Bone marrow (tissue), 2 donors: Measurements from ENCODE around the gene MANBA.
"Not testable (repeated sequence)": the region's sequence is repeated elsewhere in the genome, so short reads cannot be mapped to it uniquely, and the experiment has no call there.

Experiments
- DNase-seq, 2 donors: peaks; one replicate each; lab custom pipeline; 2025; lab: John Stamatoyannopoulos, UW

Gene MANBA

DNA sequence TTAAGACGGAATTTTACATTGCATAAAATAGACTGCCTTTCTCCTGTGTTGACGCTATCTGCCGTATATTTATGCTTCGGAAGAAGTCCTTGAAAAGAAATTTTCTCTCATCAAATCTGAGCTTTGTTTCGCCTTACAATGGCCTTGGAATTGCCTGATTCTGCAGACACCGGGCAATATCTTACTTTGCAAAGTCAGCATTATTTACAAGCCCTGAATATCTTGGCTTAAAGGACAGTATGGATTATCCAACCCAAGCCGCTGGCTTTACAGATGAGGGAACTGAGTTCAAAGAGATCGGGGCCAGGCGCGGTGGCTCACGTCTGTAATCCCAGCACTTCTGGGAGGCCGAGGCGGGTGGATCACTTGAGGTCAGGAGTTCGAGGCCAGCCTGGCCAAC lies 1.1 kb upstream of the MANBA start:
- no peak for DNase-seq

GRCh38 chr4:102761296-102761701 lies 531 bp upstream of the MANBA start:
- DNase-seq: peak in 1 of 2 donors; percentile 34

GRCh38 chr4:102759831-102760644 lies 730 bp downstream of the MANBA start:
- DNase-seq: peak; percentile 53 to 97

DNA sequence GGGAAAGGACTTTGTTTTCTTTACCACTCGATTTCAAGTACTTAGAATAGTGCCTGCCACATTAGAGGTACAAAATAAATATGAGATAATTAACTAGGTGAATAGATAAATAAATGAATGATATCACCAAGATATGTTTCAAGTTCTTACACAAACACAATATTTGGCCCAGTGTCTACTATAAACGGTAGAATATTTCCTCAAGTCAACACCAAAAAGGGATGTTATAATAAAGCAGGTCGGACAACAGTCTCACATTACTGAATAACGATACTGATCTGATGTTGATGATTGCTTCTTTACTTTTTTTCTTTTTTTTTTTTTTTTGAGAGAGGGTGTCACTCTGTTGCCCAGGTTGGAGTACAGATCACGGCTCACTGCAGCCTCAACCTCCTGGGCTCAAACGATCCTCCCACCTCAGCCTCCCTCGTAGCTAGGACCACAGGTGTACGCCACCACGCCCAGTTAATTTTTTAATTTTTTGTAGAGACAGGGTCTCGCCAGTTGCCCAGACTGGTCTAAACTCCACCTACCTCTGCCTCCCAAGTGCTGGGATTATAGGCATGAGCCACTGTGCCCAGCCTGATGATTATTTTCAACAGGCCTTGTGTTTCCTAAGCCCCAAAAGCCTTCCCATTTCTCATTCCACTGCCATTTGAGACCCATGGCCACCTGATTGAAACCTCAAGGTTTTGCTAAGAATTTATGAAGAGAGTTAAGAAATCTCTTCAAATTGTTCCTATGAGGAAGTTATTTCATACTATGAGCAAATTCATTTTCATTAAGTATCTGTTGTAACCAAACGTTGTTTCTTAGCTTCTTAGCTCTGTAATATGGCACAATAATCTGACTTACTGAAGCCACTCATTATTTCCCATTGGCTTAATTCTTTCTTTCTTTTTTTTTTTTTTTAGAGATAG lies 2.3 kb downstream of the MANBA start:
- no peak for DNase-seq

DNA sequence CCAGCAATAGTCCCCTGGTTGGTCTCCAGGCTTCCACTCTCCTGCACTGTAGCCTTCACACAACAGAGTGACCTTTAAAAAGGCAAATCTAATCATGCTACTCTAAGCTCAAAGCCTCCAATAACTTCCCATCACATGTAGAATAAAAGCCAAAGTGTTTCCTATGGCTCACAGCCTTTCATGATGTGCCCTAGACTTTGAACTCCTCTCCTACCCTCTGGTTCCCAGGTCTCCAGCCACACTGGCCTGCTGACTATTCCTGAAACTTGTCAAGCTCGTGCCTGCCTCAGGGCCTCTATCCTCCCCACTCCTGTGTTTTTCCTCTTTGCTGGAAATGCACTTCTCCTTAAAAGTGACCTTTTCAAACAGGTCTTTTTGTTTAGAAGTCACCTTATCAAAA lies 3.1 kb downstream of the MANBA start:
- no peak for DNase-seq

GRCh38 chr4:102754044-102754443 lies 6.7 kb downstream of the MANBA start:
- DNase-seq: no peak

DNA sequence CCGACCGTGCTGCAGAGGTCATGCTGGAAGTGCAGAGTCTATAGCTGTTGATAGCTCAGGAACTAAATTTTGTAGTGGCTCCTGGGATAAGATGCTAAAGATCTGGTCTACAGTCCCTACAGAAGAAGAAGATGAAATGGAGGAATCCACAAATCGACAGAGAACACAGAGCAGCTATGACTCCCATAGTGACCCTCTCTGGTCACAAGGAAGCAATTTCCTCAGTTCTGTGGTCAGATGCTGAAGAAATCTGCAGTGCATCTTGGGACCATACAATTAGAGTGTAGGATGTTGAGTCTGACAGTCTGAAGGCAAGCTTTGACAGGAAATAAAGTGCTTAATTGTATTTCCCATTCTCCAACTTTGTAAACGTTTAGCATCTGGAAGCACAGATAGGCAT lies 8.8 kb downstream of the MANBA start:
- DNase-seq: no peak

DNA sequence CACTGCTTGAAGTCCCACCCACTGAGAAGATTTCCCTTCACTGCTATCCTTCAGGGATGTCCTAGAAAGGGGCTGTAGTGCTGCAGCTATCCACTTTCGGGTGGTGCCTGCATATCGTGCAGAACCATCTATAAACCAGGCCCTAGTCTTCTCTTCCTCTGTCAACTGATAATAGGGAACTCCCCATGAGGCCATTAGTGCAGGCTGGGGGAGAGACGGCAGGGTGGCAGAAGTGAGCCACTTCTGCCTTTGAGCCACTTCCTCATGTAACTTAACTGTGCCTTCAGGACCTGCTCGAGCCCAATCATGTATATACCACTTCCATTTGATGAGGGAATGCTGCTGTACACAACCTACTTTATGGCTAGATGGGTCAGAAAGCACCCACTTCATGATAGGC lies 17.4 kb downstream of the MANBA start:
- peak; percentile 22 to 76 for DNase-seq

DNA sequence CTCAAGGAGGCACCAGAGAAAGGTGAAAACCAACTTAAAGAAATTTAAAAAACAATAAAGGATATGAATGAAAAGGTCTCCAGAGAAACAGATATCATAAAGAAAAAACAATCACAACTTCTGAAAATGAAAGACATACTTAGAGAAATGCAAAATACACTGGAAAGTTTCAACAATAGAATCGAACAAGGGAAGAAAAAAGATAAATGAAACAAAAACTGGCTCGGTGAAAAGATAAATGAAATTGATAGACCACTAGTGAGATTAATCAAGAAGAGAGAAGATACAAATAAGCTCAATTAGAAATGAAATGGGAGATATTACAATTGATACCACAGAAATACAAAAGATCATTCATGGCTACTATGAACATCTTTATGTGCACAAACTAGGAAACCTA lies 22.0 kb downstream of the MANBA start:
- not testable (repeated sequence) for DNase-seq

GRCh38 chr4:102736636-102737549 lies 23.9 kb downstream of the MANBA start:
- DNase-seq: no peak

- peak in 1 of 2 donors; percentile 3 for DNase-seq
These were observed 25.2 kb downstream of the MANBA start for GRCh38 chr4:102735582-102735981.

DNA sequence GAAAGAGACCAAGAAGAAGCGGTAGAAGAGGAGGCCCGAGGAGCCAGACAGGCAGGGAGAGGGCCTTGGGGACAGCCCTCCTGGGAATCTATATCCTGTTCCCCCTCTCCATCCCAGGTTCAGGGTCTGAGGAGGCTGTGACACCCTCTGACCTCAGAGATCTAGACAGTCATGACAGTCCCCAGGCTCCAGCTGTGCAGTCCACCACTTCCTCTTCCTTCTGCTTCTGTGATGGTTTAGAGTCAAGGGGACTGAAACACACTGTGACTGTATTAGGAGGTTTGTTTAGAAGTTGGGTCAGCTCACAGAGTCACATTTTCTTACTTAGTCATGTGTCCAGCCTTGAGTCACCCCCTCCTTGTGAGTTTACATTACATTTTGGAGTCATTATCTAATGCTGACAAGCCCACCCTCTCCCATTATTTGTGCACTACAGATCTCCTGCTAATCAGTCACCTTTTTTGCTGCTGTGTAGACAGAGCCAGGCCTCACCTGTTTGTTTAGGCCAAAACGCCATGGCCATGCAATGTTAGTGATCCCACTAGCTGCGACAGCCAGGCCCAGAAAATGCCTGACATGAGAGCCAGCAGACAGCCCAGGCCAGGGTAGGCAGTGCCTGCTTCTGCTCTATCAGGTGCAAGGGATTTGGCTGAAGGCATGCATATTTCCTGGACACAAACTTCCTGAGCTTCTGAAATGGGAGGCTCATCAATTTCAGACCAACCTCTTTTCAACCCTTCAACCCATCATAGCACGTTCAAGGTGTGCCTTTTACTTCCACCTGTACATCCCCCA lies 26.0 kb downstream of the MANBA start:
- DNase-seq: peak; percentile 13 to 91

DNA sequence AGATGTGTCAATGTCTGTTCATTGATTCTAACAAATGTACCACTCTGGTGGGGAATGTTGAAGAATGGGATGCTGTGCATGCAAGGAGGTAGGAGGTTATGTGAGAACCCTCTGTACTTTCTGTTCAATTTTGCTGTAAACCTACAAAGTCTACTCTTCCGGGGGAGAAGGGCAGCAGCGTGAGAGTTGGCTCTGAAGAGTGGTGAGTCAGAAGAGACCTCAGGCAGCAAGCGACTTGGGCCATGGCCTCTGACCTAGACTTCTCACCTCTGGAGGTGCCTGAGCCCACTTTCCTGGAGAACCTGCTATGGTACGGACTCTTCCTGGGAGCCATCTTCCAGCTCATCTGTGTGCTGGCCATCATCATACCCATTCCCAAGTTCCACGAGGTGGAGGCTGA lies 26.7 kb downstream of the MANBA start:
- DNase-seq: no peak

DNA sequence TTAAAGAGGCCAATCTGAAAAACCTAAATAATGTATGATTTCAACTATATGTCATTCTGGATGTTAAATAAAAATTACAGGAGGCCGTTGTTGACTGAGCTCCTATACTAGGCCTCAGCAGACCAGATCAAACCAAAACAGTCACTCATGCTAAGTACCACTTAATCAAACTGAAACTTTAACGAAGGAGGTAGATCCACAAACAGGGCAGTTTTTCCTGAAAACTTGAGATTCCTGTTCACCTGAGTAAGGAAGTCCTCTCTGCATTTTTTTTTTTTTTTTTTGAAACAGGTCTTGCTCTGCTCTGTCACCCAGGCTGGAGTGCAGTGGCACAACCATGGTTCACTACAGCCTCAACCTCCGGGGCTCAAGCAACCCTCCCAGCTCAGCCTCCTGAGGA lies 27.7 kb downstream of the MANBA start:
- no peak for DNase-seq

DNA sequence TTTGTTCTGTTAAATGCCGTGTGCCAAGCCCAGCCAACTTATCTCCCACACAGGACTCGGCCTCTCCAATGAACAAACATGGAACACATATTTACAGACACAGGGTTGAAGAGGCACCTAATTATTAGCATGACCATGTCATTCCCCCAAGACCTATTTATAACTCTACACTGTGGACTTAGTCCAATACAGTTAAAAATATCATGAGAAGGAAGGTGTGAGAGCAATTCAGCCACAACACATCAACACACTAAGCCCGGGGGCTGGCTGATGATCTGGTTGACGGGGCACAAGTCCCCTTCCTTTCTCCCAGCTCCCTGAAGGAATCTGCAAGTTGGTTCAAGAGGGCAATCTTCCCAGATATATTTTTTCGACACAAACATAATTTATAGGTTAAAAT lies 28.1 kb downstream of the MANBA start:
- DNase-seq: no peak

DNA sequence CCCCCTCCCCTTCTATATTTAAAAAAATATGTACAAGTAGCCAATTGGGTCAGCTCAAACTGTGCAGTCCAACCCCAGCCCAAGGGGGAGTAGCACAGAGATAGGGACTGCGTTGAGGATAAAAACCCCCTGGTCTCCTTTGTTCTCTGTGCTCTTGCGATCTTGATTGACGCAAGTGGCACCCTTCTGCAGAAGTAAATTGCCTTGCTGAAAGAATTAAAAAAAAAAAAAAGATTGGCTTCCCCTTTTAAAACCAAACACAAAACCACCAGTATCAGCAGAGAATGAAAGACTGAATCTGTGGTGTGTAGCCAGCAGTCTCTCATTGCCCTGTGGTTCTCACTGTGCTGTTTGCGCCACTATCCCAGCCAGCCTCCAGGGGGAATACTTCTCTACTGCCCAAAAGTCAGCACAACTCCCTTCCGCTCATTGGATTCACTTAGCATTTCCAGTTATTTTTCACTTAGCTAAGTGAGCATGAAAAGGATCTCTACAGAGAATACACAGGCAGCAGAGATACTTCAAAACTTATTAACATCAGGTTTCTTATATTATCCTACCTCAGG lies 29.7 kb downstream of the MANBA start:
- DNase-seq: no peak

- DNase-seq: not testable (repeated sequence)
These were observed 31.3 kb downstream of the MANBA start for GRCh38 chr4:102729486-102729885.

DNA sequence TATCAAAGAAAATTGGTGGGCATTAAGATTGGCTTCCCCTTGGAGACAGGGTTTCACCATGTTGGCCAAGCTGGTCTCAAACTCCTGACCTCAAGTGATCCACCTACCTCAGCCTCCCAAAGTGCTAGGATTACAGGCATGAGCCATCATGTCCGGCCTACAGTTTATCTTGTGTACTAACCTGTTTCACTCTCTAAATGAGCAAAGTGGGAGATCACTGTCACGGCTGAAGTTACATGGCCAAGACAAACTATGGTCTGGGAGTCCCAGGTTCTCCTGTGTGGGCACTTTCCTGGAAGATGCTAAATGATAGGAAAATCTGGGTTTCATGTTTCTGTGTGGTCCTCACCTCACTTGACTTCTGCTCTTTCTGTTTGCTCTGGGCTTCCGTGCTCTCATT lies 33.8 kb downstream of the MANBA start:
- DNase-seq: not testable (repeated sequence)

GRCh38 chr4:102726068-102726467 lies 34.7 kb downstream of the MANBA start:
- no peak for DNase-seq

GRCh38 chr4:102725229-102725628 lies 35.5 kb downstream of the MANBA start:
- no peak for DNase-seq

GRCh38 chr4:102723511-102723910 lies 37.3 kb downstream of the MANBA start:
- no peak for DNase-seq
